ENCODE data around the gene SNAPIN. TPM values are rescaled to one million over a fixed set of nuclear protein-coding genes. Genes with fewer than 3 reads are reported as not detected.

The SNAPIN gene
- total RNA-seq, 6 experiments from 2014 or later: 14.6 to 33.2 (median 18.0) TPM

DNA sequence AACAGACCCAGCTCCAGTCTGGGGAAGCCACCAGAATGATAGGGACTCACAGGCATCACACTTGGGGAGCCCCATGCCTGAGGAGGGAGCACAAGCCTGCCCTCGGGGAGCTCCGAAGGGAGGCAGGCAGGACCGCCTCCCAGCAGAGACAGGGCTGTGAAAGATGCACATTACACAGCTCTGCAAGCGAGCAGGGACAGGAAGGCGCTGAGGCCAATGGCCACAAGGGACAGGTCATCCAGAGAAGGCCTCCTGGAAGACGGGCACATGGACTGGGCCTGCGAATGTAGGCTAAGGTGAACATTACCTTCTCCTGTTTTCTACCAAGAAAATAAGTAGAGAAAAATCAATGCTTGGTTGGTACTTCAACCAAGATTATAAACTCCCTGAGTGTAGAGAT lies 24.2 kb downstream of the SNAPIN start:
- no peak for ATAC-seq
- Histone ChIP-seq H3K27ac (no peak overlapping the region), H3K9me3 (no peaks in the 10 kb centered on the region), H3K36me3 (no peaks in the 10 kb centered on the region), H3K4me1 (peaks cover 0 to 19% (median 3%) of the 10 kb centered on the region in 4 donors), H3K4me3 (no peak overlapping the region), H3K27me3 (peaks cover 0 to 7% of the 10 kb centered on the region in 2 donors)
- DNase-seq: peak in 1 of 3 donors; percentile 19
- WGBS (ENCODE audit: insufficient coverage, low coverage, low lambda C conversion rate, missing lambda C conversion rate): 81% methylated on average over 7 of the region's 7 CpGs
- intact Hi-C loops (cut with DNase I): loop anchor here in 1 of 2 donors (10.0 kb wide), 1 partner anchor 72 kb away; no protein-coding TSS in a partner anchor
- TF ChIP-seq, protein P1, sequence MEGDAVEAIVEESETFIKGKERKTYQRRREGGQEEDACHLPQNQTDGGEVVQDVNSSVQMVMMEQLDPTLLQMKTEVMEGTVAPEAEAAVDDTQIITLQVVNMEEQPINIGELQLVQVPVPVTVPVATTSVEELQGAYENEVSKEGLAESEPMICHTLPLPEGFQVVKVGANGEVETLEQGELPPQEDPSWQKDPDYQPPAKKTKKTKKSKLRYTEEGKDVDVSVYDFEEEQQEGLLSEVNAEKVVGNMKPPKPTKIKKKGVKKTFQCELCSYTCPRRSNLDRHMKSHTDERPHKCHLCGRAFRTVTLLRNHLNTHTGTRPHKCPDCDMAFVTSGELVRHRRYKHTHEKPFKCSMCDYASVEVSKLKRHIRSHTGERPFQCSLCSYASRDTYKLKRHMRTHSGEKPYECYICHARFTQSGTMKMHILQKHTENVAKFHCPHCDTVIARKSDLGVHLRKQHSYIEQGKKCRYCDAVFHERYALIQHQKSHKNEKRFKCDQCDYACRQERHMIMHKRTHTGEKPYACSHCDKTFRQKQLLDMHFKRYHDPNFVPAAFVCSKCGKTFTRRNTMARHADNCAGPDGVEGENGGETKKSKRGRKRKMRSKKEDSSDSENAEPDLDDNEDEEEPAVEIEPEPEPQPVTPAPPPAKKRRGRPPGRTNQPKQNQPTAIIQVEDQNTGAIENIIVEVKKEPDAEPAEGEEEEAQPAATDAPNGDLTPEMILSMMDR (IDR thresholded peaks at IDR 0.05): no peak
- no peak for TF ChIP-seq POLR2A (IDR thresholded peaks at IDR 0.05)

DNA sequence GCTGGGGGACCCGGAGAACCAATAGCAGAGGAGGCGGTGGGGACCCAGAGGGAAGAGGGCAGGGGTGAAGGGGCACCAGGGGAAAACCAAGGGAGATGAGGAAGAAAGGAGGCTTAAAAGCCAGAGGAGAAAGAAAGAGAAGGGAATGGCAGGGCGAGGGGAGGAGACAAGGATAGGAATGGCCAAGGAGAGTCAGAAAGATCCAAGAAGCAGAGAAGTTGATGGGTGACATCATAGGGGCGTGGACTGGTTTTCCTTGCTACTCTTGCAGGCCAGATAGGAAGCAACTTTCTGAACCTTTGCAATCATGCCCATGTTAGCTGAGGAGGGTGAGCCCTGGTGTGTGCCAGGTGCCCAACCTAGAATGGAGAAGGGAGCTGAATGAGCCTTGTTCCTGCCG lies 25.4 kb downstream of the SNAPIN start:
- TF ChIP-seq POLR2A (IDR thresholded peaks at IDR 0.05): no peak
- TF ChIP-seq, protein P1 (IDR thresholded peaks at IDR 0.05): no peak
- Histone ChIP-seq H3K9me3 (no peaks in the 10 kb centered on the region), H3K4me1 (peaks cover 0 to 8% (median 0%) of the 10 kb centered on the region in 4 donors), H3K4me3 (no peak overlapping the region), H3K36me3 (no peaks in the 10 kb centered on the region), H3K27me3 (peaks cover 0 to 7% of the 10 kb centered on the region in 2 donors), H3K27ac (no peak overlapping the region)
- peak in 1 of 3 donors; percentile 12 for DNase-seq
- ATAC-seq: no peak
- 77% methylated on average over 5 of the region's 5 CpGs for WGBS (ENCODE audit: insufficient coverage, low coverage, low lambda C conversion rate, missing lambda C conversion rate)
- intact Hi-C loops (cut with DNase I): loop anchor here in 1 of 2 donors (10.0 kb wide), 1 partner anchor 71 kb away; no protein-coding TSS in a partner anchor

DNA sequence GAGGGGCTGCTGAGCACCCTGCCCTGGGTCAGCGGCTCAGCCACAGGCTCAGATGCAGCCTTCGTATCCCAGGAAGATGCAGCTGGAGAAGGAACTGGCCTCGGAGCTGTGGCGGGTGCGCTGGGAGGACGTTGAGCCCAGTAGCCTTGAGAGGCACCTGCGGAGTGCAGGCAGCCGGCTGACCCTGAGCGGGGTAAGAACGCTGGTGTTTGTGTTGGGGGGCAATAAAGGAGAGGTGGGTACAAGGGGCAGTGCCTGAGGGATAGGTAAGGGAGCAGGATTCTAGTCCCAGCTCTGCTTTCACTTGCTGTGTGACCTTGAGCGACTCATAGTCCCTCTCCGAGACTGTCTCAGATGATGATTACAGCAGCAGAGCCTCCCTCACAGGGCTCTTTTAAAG lies 26.4 kb downstream of the SNAPIN start:
- WGBS (ENCODE audit: insufficient coverage, low coverage, low lambda C conversion rate, missing lambda C conversion rate): 85% methylated on average over 10 of the region's 12 CpGs
- ATAC-seq: no peak
- Histone ChIP-seq H3K4me1 (no peaks in the 10 kb centered on the region), H3K36me3 (no peaks in the 10 kb centered on the region), H3K27me3 (no peaks in the 10 kb centered on the region), H3K27ac (no peak overlapping the region), H3K4me3 (no peak overlapping the region), H3K9me3 (no peaks in the 10 kb centered on the region)
- TF ChIP-seq POLR2A (IDR thresholded peaks at IDR 0.05): no peak
- TF ChIP-seq, protein P1 (IDR thresholded peaks at IDR 0.05): no peak
- intact Hi-C loops (cut with DNase I): loop anchor here in 1 of 2 donors (10.0 kb wide), 1 partner anchor 70 kb away; no protein-coding TSS in a partner anchor
- no peak for DNase-seq

DNA sequence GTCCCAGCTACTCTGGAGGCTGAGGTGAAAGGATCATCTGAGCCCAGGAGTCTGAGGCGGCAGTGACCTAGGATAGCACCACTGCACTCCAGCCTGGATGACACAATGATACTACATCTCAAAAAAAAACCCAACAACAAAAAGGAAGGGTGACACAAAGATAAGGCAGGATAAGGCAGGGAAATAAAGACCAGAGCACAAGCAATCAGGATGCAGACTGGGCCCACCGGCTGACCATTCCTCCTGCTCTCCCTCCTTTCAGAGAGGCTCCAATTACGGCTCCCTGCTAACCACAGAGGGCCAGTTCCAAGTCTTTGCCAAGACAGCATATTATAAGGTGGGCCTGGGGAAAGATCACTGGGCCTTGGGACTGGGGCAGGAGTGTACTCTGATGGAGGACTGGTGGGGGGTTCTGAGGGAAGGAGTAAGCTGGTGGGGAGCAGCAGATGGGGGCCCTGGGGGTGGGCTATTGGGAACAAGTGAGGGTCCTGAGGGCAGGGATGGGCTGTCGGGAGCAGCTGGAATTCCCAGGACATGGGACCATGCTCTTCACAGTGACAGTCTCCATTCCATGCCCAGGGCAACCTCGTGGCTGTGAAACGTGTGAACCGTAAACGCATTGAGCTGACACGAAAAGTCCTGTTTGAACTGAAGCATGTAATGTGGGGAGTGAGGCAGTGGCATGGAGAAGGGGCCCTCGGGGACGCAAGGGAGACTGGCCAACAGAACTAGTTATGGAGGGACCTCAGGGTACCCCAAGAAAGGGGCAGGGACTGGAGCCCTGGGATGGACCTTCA lies 27.2 kb downstream of the SNAPIN start:
- H3K27ac ChIP-seq: no peak overlapping the region
- H3K36me3 ChIP-seq: no peaks in the 10 kb centered on the region
- 60% methylated on average over 6 of the region's 11 CpGs for WGBS (ENCODE audit: insufficient coverage, low coverage, low lambda C conversion rate, missing lambda C conversion rate)
- H3K4me3 ChIP-seq: no peak overlapping the region
- intact Hi-C loops (cut with DNase I): loop anchor here in 1 of 2 donors (10.0 kb wide), 1 partner anchor 69 kb away; no protein-coding TSS in a partner anchor
- ATAC-seq (no peak), DNase-seq (peak in 1 of 3 donors; percentile 20)
- H3K27me3 ChIP-seq: no peaks in the 10 kb centered on the region
- TF ChIP-seq, protein P1 (IDR thresholded peaks at IDR 0.05): no peak
- no peak for TF ChIP-seq POLR2A (IDR thresholded peaks at IDR 0.05)
- H3K9me3 ChIP-seq: no peaks in the 10 kb centered on the region
- no peaks in the 10 kb centered on the region for H3K4me1 ChIP-seq

Measured in right lobe of liver (tissue), 6 donors.